ENCODE results near the gene EEF1E1. TPM values are rescaled to one million over a fixed set of nuclear protein-coding genes. Genes with fewer than 3 reads are reported as not detected.

The EEF1E1 gene
- total and polyA plus RNA-seq, 2 of the 8 experiments (the other 6 are each of a cell fraction or from before 2014, with no cell fraction given) = 96.8 to 112 TPM

DNA sequence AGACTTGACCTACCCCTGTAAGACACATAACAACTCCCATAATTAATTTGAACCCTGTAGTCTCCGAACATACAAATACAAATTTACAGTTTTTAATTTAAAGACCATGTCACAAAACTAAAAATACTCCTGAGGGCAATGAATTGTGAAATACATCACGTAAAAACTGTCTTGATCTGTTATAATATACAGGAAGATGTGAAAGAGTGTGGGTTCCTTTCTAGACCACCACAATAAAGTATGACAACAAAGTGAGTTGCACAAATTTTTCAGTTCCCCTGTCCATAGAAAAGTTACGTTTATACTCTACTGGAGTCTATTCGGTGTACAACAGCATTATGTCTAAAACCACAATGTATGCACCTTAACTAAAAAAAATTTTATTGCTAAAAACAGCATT, 27.2 kb downstream of the EEF1E1 start:
- POLR2A ChIA-PET (ENCODE audit: partially characterized antibody) = no interaction called here
- 92% methylated on average over 4 of the region's 4 CpGs; no CpG with 5 or more reads in 1 of the 2 experiments for WGBS, 2 experiments (ENCODE audit: extremely low coverage in 1 of 2, insufficient coverage in 1 of 2, insufficient read length in 1 of 2, insufficient replicate concordance in 2 of 2, low coverage in 1 of 2, low lambda C conversion rate in 2 of 2, missing lambda C conversion rate in 1 of 2)
- TF ChIP-seq CTBP2 (IDR thresholded peaks at IDR 0.05; ENCODE audit: borderline replicate concordance, insufficient read depth, insufficient read length, low read length) = no peak
- TF ChIP-seq TCF12 (IDR thresholded peaks at IDR 0.05; ENCODE audit: low read depth, low read length) = no peak
- TF ChIP-seq HDAC2 (IDR thresholded peaks at IDR 0.05; ENCODE audit: borderline replicate concordance in 1 of 2, low read depth in 2 of 2, low read length in 2 of 2) = no peak
- TF ChIP-seq EP300 (IDR thresholded peaks at IDR 0.05; ENCODE audit: borderline replicate concordance in 1 of 2, low read depth in 2 of 2, low read length in 2 of 2) = no peak
- no peak for TF ChIP-seq SP1 (IDR thresholded peaks at IDR 0.05; ENCODE audit: low read depth, low read length)
- TF ChIP-seq GTF2F1 (IDR thresholded peaks at IDR 0.05; ENCODE audit: borderline replicate concordance, low read depth, low read length) = no peak
- TF ChIP-seq SIX5 (IDR thresholded peaks at IDR 0.05; ENCODE audit: low read depth, low read length) = no peak
- no peak for TF ChIP-seq YY1 (IDR thresholded peaks at IDR 0.05; ENCODE audit: low read depth, low read length)
- TF ChIP-seq BRCA1 (IDR thresholded peaks at IDR 0.05; ENCODE audit: low read depth, low read length) = no peak
- no peak for TF ChIP-seq CHD1 (IDR thresholded peaks at IDR 0.05; ENCODE audit: low read depth, low read length)
- TF ChIP-seq RBBP5 (IDR thresholded peaks at IDR 0.05; ENCODE audit: borderline replicate concordance, low read depth, low read length) = no peak
- TF ChIP-seq RNF2 (IDR thresholded peaks at IDR 0.05; ENCODE audit: borderline replicate concordance, low read depth, low read length, missing control alignments, poor library complexity, severe bottlenecking) = no peak
- no peak for TF ChIP-seq POU5F1 (IDR thresholded peaks at IDR 0.05; ENCODE audit: low read depth, low read length)
- TF ChIP-seq JUN (IDR thresholded peaks at IDR 0.05; ENCODE audit: low read depth, low read length) = no peak
- TF ChIP-seq BCL11A (IDR thresholded peaks at IDR 0.05; ENCODE audit: low read depth in 2 of 2, low read length in 2 of 2) = no peak

More for the DNA sequence above, 27.2 kb downstream of the EEF1E1 start:
- H2AK5ac ChIP-seq (ENCODE audit: low read depth, low read length) = no peak overlapping the region
- H2BK20ac ChIP-seq (ENCODE audit: low read length) = no peak overlapping the region
- peaks cover 0 to 12% (median 2%) of the 10 kb centered on the region in 4 experiments; a peak in 2 of 8 replicates for H3K36me3 ChIP-seq (ENCODE audit: control insufficient read depth in 2 of 4, insufficient read depth in 4 of 4, low read length in 3 of 4)
- H3K4me1 ChIP-seq (replicated peaks in 1 of 4; ENCODE audit: control insufficient read depth in 3 of 4, insufficient read depth in 4 of 4, low read length in 3 of 4) = no peaks in the 10 kb centered on the region
- peaks cover 0 to 1% of the 10 kb centered on the region in 2 experiments for H4K20me1 ChIP-seq (replicated peaks in 1 of 2; ENCODE audit: control insufficient read depth in 1 of 2, insufficient read depth in 2 of 2, low read length in 2 of 2)
- no peak overlapping the region for H3K14ac ChIP-seq (ENCODE audit: insufficient read length)
- H2BK120ac ChIP-seq (replicated peaks; ENCODE audit: low read depth, low read length) = no peak overlapping the region
- H3K9ac ChIP-seq (replicated peaks in 1 of 4; ENCODE audit: extremely low read depth in 1 of 4, low read depth in 3 of 4, low read length in 3 of 4) = no peak overlapping the region
- no peak overlapping the region for H3K56ac ChIP-seq (replicated peaks; ENCODE audit: insufficient read length, low read depth, low read length)
- H3K18ac ChIP-seq (ENCODE audit: extremely low read depth, low read length) = no peak overlapping the region
- no peak overlapping the region for H2BK5ac ChIP-seq (ENCODE audit: low read depth, low read length)
- H2BK12ac ChIP-seq (ENCODE audit: low read depth, low read length) = no peak overlapping the region
- no peak overlapping the region for H4K8ac ChIP-seq (ENCODE audit: extremely low read depth, insufficient read depth, low read length)
- no peaks in the 10 kb centered on the region for H3K79me1 ChIP-seq (ENCODE audit: low read depth, low read length)
- no peak overlapping the region for H2AFZ ChIP-seq (ENCODE audit: low read length)
- H3K27ac ChIP-seq (ENCODE audit: low read depth, low read length) = no peak overlapping the region
- H3K4ac ChIP-seq (replicated peaks; ENCODE audit: insufficient read length, low read depth, low read length) = no peak overlapping the region
- FAIRE-seq = no peak
- H4K91ac ChIP-seq (replicated peaks; ENCODE audit: insufficient read length, low read length) = no peak overlapping the region
- H3K9me3 ChIP-seq (ENCODE audit: insufficient read depth in 2 of 2, low read depth in 1 of 2, low read length in 1 of 2) = no peaks in the 10 kb centered on the region
- H3K4me2 ChIP-seq (ENCODE audit: insufficient read depth in 1 of 2, low read depth in 2 of 2, low read length in 2 of 2) = no peak overlapping the region
- H3K79me2 ChIP-seq (ENCODE audit: control insufficient read depth in 1 of 2, insufficient read depth in 2 of 2, low read length in 2 of 2) = no peaks in the 10 kb centered on the region
- no peaks in the 10 kb centered on the region for H3K23me2 ChIP-seq (ENCODE audit: low read depth, low read length)
- no peak overlapping the region for H3K23ac ChIP-seq (ENCODE audit: insufficient read length)
- DNase-seq (ENCODE audit: low read depth in 1 of 2, low spot score in 2 of 2) = no peak
- no peaks in the 10 kb centered on the region for H3K27me3 ChIP-seq (replicated peaks in 1 of 4; ENCODE audit: control insufficient read depth in 3 of 4, extremely low read depth in 1 of 4, insufficient read depth in 3 of 4, low read length in 3 of 4)
- no peak overlapping the region for H4K5ac ChIP-seq (ENCODE audit: insufficient read length, low read depth, low read length)
- no peak overlapping the region for H2BK15ac ChIP-seq (ENCODE audit: low read length)
- CTCF ChIA-PET (ENCODE audit: partially characterized antibody) = no interaction called here
- no peak overlapping the region for H3K4me3 ChIP-seq (ENCODE audit: extremely low read depth in 1 of 4, insufficient read depth in 2 of 4, low read depth in 3 of 4, low read length in 4 of 4)
